H1 (cell line): ENCODE data around the gene CD4. TPM values are rescaled to one million over a fixed set of nuclear protein-coding genes. Genes with fewer than 3 reads are reported as not detected.

Source experiments
- CTCF ChIA-PET: fragments of 300-600 bp; sonication (Branson Sonifier 250); formaldehyde crosslinking; loops from one replicate; lab custom pipeline; 2021; ENCODE audit not compliant: partially characterized antibody; lab: Charles Lee
- POLR2A ChIA-PET: fragments of 300-600 bp; sonication (Branson Sonifier 250); formaldehyde crosslinking; loops from one replicate; lab custom pipeline; 2021; ENCODE audit warnings: inconsistent platforms; ENCODE audit not compliant: partially characterized antibody; lab: Charles Lee
- DNase-seq, 2 experiments: peaks; one replicate each; pipeline versions ENCODE4 v3.0.0 to v3.0.0-alpha.2; 2010 to 2022; ENCODE audit warnings: low spot score in 2 of 2, low read depth in 1 of 2, mixed read lengths in 1 of 2
- FAIRE-seq: peaks from 2 replicates; lab custom pipeline; 2011; peaks lifted over from hg19 to GRCh38; lab: Jason Lieb, UNC
- H2AFZ ChIP-seq: 2 replicates; pipeline ENCODE4 v1.8.1; 2012; ENCODE audit warnings: low read length, inconsistent platforms
- H2AK5ac ChIP-seq: 2 replicates; pipeline ENCODE4 v1.6.1; 2013; ENCODE audit warnings: low read depth, low read length
- H2BK120ac ChIP-seq: replicated peaks from 2 replicates; pipeline ENCODE3; 2013; ENCODE audit warnings: low read depth, low read length, inconsistent platforms
- H2BK12ac ChIP-seq: 2 replicates; pipeline ENCODE4 v1.6.1; 2013; ENCODE audit warnings: low read depth, low read length
- H2BK15ac ChIP-seq: 2 replicates; pipeline ENCODE4 v1.6.1; 2013; ENCODE audit warnings: low read length
- H2BK20ac ChIP-seq: 2 replicates; pipeline ENCODE4 v1.6.1; 2013; ENCODE audit warnings: low read length
- H2BK5ac ChIP-seq: 2 replicates; pipeline ENCODE4 v1.6.1; 2013; ENCODE audit warnings: low read depth, low read length
- H3K14ac ChIP-seq: 2 replicates; pipeline ENCODE4 v1.6.1; 2013; ENCODE audit warnings: inconsistent platforms; ENCODE audit not compliant: insufficient read length
- H3K18ac ChIP-seq: 2 replicates; pipeline ENCODE4 v1.6.1; 2013; ENCODE audit warnings: low read length; ENCODE audit errors: extremely low read depth
- H3K23ac ChIP-seq: 2 replicates; pipeline ENCODE4 v1.6.1; 2013; ENCODE audit warnings: inconsistent platforms; ENCODE audit not compliant: insufficient read length
- H3K23me2 ChIP-seq: 2 replicates; pipeline ENCODE4 v1.6.1; 2013; ENCODE audit warnings: low read depth, low read length
- H3K27ac ChIP-seq: 2 replicates; pipeline ENCODE4 v1.6.1; 2011; ENCODE audit warnings: low read depth, low read length, inconsistent platforms
- H3K27me3 ChIP-seq, 4 experiments: replicated peaks in 1 of 4; 1 replicate in 1 of 4; 2 replicates in 3 of 4; pipeline versions ENCODE4 v1.6.1 to v1.8.1; 2011 to 2013; ENCODE audit warnings: low read length in 3 of 4, mild to moderate bottlenecking in 3 of 4, inconsistent platforms in 2 of 4, mixed read lengths in 2 of 4, moderate library complexity in 1 of 4; ENCODE audit not compliant: control insufficient read depth in 3 of 4, insufficient read depth in 3 of 4; ENCODE audit errors: extremely low read depth in 1 of 4
- H3K36me3 ChIP-seq, 4 experiments: 2 replicates each; pipeline versions ENCODE4 v1.6.1 to v1.8.1; 2011 to 2013; ENCODE audit warnings: mild to moderate bottlenecking in 4 of 4, low read length in 3 of 4, moderate library complexity in 2 of 4, control low read depth in 1 of 4, inconsistent platforms in 1 of 4; ENCODE audit not compliant: insufficient read depth in 4 of 4, control insufficient read depth in 2 of 4
- H3K4ac ChIP-seq: replicated peaks from 2 replicates; pipeline ENCODE3; 2013; ENCODE audit warnings: low read length, low read depth, mixed read lengths, inconsistent platforms; ENCODE audit not compliant: insufficient read length
- H3K4me1 ChIP-seq, 4 experiments: replicated peaks in 1 of 4; 1 replicate in 1 of 4; 2 replicates in 3 of 4; pipeline versions ENCODE4 v1.6.1 to v1.8.1; 2011 to 2013; ENCODE audit warnings: low read length in 3 of 4, inconsistent platforms in 2 of 4, mixed read lengths in 1 of 4; ENCODE audit not compliant: insufficient read depth in 4 of 4, control insufficient read depth in 3 of 4
- H3K4me2 ChIP-seq, 2 experiments: 2 replicates each; pipeline versions ENCODE4 v1.6.1 to v1.8.1; 2011 to 2013; ENCODE audit warnings: low read depth in 2 of 2, low read length in 2 of 2, control low read depth in 1 of 2, inconsistent platforms in 1 of 2, mild to moderate bottlenecking in 1 of 2; ENCODE audit not compliant: insufficient read depth in 1 of 2
- H3K4me3 ChIP-seq, 4 experiments: fragments of 200-600, 300-600 bp in 1 of 4; sonication (generic), shearing (Covaris generic), sonication (Bioruptor Twin) in 1 of 4; 2 replicates each; pipeline versions ENCODE4 v1.5.1 to v1.8.1; 2011 to 2016; ENCODE audit warnings: low read length in 4 of 4, low read depth in 3 of 4, control low read depth in 2 of 4, inconsistent platforms in 2 of 4, mild to moderate bottlenecking in 2 of 4, mixed read lengths in 1 of 4, moderate library complexity in 1 of 4; ENCODE audit not compliant: insufficient read depth in 2 of 4; ENCODE audit errors: extremely low read depth in 1 of 4
- H3K56ac ChIP-seq: replicated peaks from 2 replicates; pipeline ENCODE3; 2013; ENCODE audit warnings: low read depth, mild to moderate bottlenecking, mixed read lengths, low read length, inconsistent platforms; ENCODE audit not compliant: insufficient read length
- H3K79me1 ChIP-seq: 2 replicates; pipeline ENCODE4 v1.6.1; 2013; ENCODE audit warnings: low read depth, low read length, control low read depth
- H3K79me2 ChIP-seq, 2 experiments: 2 replicates each; pipeline versions ENCODE4 v1.6.1 to v1.8.1; 2012 to 2013; ENCODE audit warnings: low read length in 2 of 2, mild to moderate bottlenecking in 2 of 2, inconsistent platforms in 1 of 2; ENCODE audit not compliant: insufficient read depth in 2 of 2, control insufficient read depth in 1 of 2
- H3K9ac ChIP-seq, 4 experiments: replicated peaks in 1 of 4; 1 replicate in 1 of 4; 2 replicates in 3 of 4; pipeline versions ENCODE4 v1.6.1 to v1.8.1; 2011 to 2013; ENCODE audit warnings: low read depth in 3 of 4, low read length in 3 of 4, control low read depth in 2 of 4, mild to moderate bottlenecking in 2 of 4, moderate library complexity in 2 of 4, inconsistent platforms in 1 of 4; ENCODE audit errors: extremely low read depth in 1 of 4
- H3K9me3 ChIP-seq, 2 experiments: 2 replicates each; pipeline versions ENCODE4 v1.6.1 to v1.8.1; 2012 to 2013; ENCODE audit warnings: mild to moderate bottlenecking in 2 of 2, moderate library complexity in 2 of 2, control low read depth in 1 of 2, inconsistent platforms in 1 of 2, low read depth in 1 of 2, low read length in 1 of 2, mixed read lengths in 1 of 2; ENCODE audit not compliant: insufficient read depth in 2 of 2
- H4K20me1 ChIP-seq, 2 experiments: replicated peaks in 1 of 2; 2 replicates each; pipeline versions ENCODE3 to v1.8.1; 2011 to 2013; ENCODE audit warnings: inconsistent platforms in 2 of 2, low read length in 2 of 2, mild to moderate bottlenecking in 1 of 2; ENCODE audit not compliant: insufficient read depth in 2 of 2, control insufficient read depth in 1 of 2
- H4K5ac ChIP-seq: 2 replicates; pipeline ENCODE4 v1.6.1; 2013; ENCODE audit warnings: low read length, low read depth, mixed read lengths, inconsistent platforms; ENCODE audit not compliant: insufficient read length
- H4K8ac ChIP-seq: 2 replicates; pipeline ENCODE4 v1.8.0; 2013; ENCODE audit warnings: mild to moderate bottlenecking, moderate library complexity, low read length, inconsistent platforms; ENCODE audit not compliant: insufficient read depth; ENCODE audit errors: extremely low read depth
- H4K91ac ChIP-seq: replicated peaks from 2 replicates; pipeline ENCODE3; 2013; ENCODE audit warnings: low read length, mixed read lengths, inconsistent platforms; ENCODE audit not compliant: insufficient read length
- ASH2L ChIP-seq: fragments of 200-600, 300-600 bp; sonication (generic); IDR thresholded peaks from one replicate; pipeline ENCODE4 v1.7.1; 2017; ENCODE audit warnings: low read length
- CHD2 ChIP-seq: IDR thresholded peaks from 2 replicates; pipeline ENCODE4 v1.6.1; 2012; ENCODE audit warnings: low read length, improper control_type of control experiment
- EGR1 ChIP-seq: IDR thresholded peaks from 2 replicates; pipeline ENCODE4 v1.6.1; 2011; ENCODE audit warnings: low read depth, low read length, borderline replicate concordance
- GTF2F1 ChIP-seq: IDR thresholded peaks from 2 replicates; pipeline ENCODE4 v1.6.1; 2012; ENCODE audit warnings: low read depth, low read length, improper control_type of control experiment, borderline replicate concordance
- KDM1A ChIP-seq: fragments of 200-600, 300-600 bp; sonication (generic); IDR thresholded peaks from 2 replicates; pipeline ENCODE4 v1.7.1; 2016; ENCODE audit warnings: mild to moderate bottlenecking, low read length, borderline replicate concordance
- RBBP5 ChIP-seq: IDR thresholded peaks from 2 replicates; pipeline ENCODE4 v1.7.1; 2012; ENCODE audit warnings: low read depth, mild to moderate bottlenecking, inconsistent platforms, low read length, moderate library complexity, borderline replicate concordance
- SUZ12 ChIP-seq: fragments of 200-600 bp; sonication (generic); IDR thresholded peaks from 2 replicates; pipeline ENCODE4 v1.6.1; 2012; ENCODE audit warnings: mild to moderate bottlenecking, inconsistent platforms, low read length, moderate library complexity, mixed read lengths
- YY1 ChIP-seq: IDR thresholded peaks from 2 replicates; pipeline ENCODE4 v1.6.1; 2011; ENCODE audit warnings: low read depth, mild to moderate bottlenecking, low read length
- WGBS, 2 experiments: shearing (Covaris generic) in 1 of 2; methylation state at CpG; one replicate each; pipeline versions ENCODE4 v1.1.6 to v1.1.7; 2013 to 2015; ENCODE audit warnings: low lambda C conversion rate in 2 of 2, mixed read lengths in 2 of 2, inconsistent platforms in 1 of 2, low coverage in 1 of 2, missing lambda C conversion rate in 1 of 2; ENCODE audit not compliant: insufficient replicate concordance in 2 of 2, insufficient coverage in 1 of 2, insufficient read length in 1 of 2; ENCODE audit errors: extremely low coverage in 1 of 2, missing lambda C conversion rate in 1 of 2; 5-methylcytosine and 5-hydroxymethylcytosine counted together
- polyA plus RNA-seq, 7 experiments: library from polyadenylated mRNA; depleted of rRNA in 3 of 7; stranded (reverse) in 5 of 7; unstranded in 2 of 7; fragments of >200 nt in 5 of 7; fragments of 200-250 nt in 2 of 7; gene quantifications; 1 replicate in 5 of 7; 2 replicates in 1 of 7; 4 replicates in 1 of 7; pipeline versions ENCODE4 v1.2.1 to v1.2.3, GENCODE V29; 2011 to 2013; ENCODE audit warnings: missing spikeins in 2 of 7, mixed read lengths in 2 of 7
- total RNA-seq: library from RNA; stranded (reverse); fragmentation: NEBNext Ultra II Directional; extraction: Animal tissue kit (Norgen Biotek cat#: 25700); gene quantifications from 2 replicates; pipeline ENCODE4 v1.2.1, GENCODE V29; 2021

Gene CD4
- total and polyA plus RNA-seq, 2 of the 8 experiments (the other 6 are each of a cell fraction or from before 2014, with no cell fraction given) = 3.4 to 5.1 TPM

GRCh38 chr12:6821591-6822425 is 32.5 kb downstream of the CD4 start, which contains the start of gene GPR162:
GPR162 (plus strand) TSS chr12:6821821; CDS start chr12:6823899, 2,078 bp downstream.
- H3K4ac ChIP-seq = peak within 1 kb of the TSS; percentile 82
- H3K9ac ChIP-seq = peak within 1 kb of the TSS in 2 of 4 experiments; percentile 40 to 61; a peak in 6 of 7 replicates
- peak within 1 kb of the TSS; percentile 94 to 98 for H3K4me2 ChIP-seq
- H4K8ac ChIP-seq = no peak within 1 kb of the TSS; the same call in 1 of the 2 replicates
- H3K79me2 ChIP-seq = no peaks in the 10 kb centered on the region
- peaks cover 28% of the 10 kb centered on the region for H3K23me2 ChIP-seq
- peak within 1 kb of the TSS; percentile 31 for H4K5ac ChIP-seq
- peak within 1 kb of the TSS; percentile 100 for H2BK15ac ChIP-seq
- peak within 1 kb of the TSS; percentile 53 to 72 (median 60) for H3K4me3 ChIP-seq
- H3K27ac ChIP-seq = no peak within 1 kb of the TSS; the same call in 1 of the 2 replicates
- CTCF ChIA-PET = interaction anchor here (0.8 to 23.7 kb wide), 13 partner anchors 11 to 201 kb away, joined by 3 to 532 read pairs (median 5); partner anchors contain the start of genes CD4, COPS7A, GNB3 and LAG3
- no peaks in the 10 kb centered on the region for H3K9me3 ChIP-seq
- no peak within 1 kb of the TSS for H3K23ac ChIP-seq
- H3K36me3 ChIP-seq = no peaks in the 10 kb centered on the region
- peak within 1 kb of the TSS; percentile 89; the same call in 1 of the 2 replicates for H2BK5ac ChIP-seq
- peaks cover 0 to 10% of the 10 kb centered on the region in 2 experiments for H4K20me1 ChIP-seq
- H2BK120ac ChIP-seq = peak within 1 kb of the TSS; percentile 82
- POLR2A ChIA-PET = interaction anchor here (0.7 to 27.1 kb wide), 24 partner anchors 10 to 283 kb away, joined by 3 to 388 read pairs (median 4); partner anchors contain the start of genes C12orf57, CDCA3, COPS7A and GNB3
- H2BK20ac ChIP-seq = peak within 1 kb of the TSS; percentile 55
- WGBS, 2 experiments = 0% methylated on average over 1 of the region's 28 CpGs; no CpG with 5 or more reads in 1 of the 2 experiments
- H3K56ac ChIP-seq = peak within 1 kb of the TSS; percentile 3
- DNase-seq = peak in 1 of 2 experiments; percentile 82
- H2AFZ ChIP-seq = 0 out of 2 replicates have a peak within 1 kb of the TSS, but pooled peaks have one; percentile 6
- H3K14ac ChIP-seq = peak within 1 kb of the TSS; percentile 71
- no peaks in the 10 kb centered on the region; the same call in 1 of the 2 replicates for H3K79me1 ChIP-seq
- H3K4me1 ChIP-seq = peaks cover 4 to 59% (median 35%) of the 10 kb centered on the region in 4 experiments
- H3K18ac ChIP-seq = peak within 1 kb of the TSS; percentile 94
- peak within 1 kb of the TSS; percentile 84; the same call in 1 of the 2 replicates for H2BK12ac ChIP-seq
- H4K91ac ChIP-seq = peak within 1 kb of the TSS; percentile 83
- peaks cover 0 to 12% (median 9%) of the 10 kb centered on the region in 4 experiments; a peak in 6 of 7 replicates for H3K27me3 ChIP-seq
- peak within 1 kb of the TSS; percentile 91; the same call in 1 of the 2 replicates for H2AK5ac ChIP-seq
- peak; percentile 49 for TF ChIP-seq ASH2L
- TF ChIP-seq SUZ12 = 0 out of 2 replicates have a peak, but pooled peaks have one; percentile 16
- TF ChIP-seq KDM1A = no peak
- peak; percentile 66 for TF ChIP-seq RBBP5
- TF ChIP-seq GTF2F1 = no peak
- TF ChIP-seq CHD2 = no peak
- TF ChIP-seq YY1 = peak; percentile 17; the same call in 1 of the 2 replicates
- TF ChIP-seq EGR1 = peak; percentile 89; the same call in 1 of the 2 replicates
- no peak for FAIRE-seq
